ENCODE data around the gene TBX20. TPM values are rescaled to one million over a fixed set of nuclear protein-coding genes. Genes with fewer than 3 reads are reported as not detected.
A peak's percentile ranks its signal among the peaks of the same experiment; 100 is the strongest.
"Not testable (repeated sequence)": the region's sequence is repeated elsewhere in the genome, so short reads cannot be mapped to it uniquely, and the experiment has no call there.

TBX20 gene
- total and polyA plus RNA-seq, 12 donors = 0.13 to 13.5 (median 1.8) TPM; not detected in 3

- TF ChIP-seq, protein P1, sequence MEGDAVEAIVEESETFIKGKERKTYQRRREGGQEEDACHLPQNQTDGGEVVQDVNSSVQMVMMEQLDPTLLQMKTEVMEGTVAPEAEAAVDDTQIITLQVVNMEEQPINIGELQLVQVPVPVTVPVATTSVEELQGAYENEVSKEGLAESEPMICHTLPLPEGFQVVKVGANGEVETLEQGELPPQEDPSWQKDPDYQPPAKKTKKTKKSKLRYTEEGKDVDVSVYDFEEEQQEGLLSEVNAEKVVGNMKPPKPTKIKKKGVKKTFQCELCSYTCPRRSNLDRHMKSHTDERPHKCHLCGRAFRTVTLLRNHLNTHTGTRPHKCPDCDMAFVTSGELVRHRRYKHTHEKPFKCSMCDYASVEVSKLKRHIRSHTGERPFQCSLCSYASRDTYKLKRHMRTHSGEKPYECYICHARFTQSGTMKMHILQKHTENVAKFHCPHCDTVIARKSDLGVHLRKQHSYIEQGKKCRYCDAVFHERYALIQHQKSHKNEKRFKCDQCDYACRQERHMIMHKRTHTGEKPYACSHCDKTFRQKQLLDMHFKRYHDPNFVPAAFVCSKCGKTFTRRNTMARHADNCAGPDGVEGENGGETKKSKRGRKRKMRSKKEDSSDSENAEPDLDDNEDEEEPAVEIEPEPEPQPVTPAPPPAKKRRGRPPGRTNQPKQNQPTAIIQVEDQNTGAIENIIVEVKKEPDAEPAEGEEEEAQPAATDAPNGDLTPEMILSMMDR (IDR thresholded peaks at IDR 0.05) = peak in 2 of 6 experiments; percentile 17 to 36
- H3K27ac ChIP-seq; H3K4me3 ChIP-seq; H3K4me1 ChIP-seq (replicated peaks in 1 of 2); H3K27me3 ChIP-seq; H3K36me3 ChIP-seq (replicated peaks in 1 of 2); DNase-seq; intact Hi-C loops (cut with DNase I); H3K9me3 ChIP-seq (replicated peaks in 1 of 3): not testable (repeated sequence)
- WGBS, 4 donors = 51 to 57% (median 53%) methylated on average over 4 of the region's 4 CpGs
Measured at GRCh38 chr7:35190146-35190773, 63.6 kb downstream of the TBX20 start.

DNA sequence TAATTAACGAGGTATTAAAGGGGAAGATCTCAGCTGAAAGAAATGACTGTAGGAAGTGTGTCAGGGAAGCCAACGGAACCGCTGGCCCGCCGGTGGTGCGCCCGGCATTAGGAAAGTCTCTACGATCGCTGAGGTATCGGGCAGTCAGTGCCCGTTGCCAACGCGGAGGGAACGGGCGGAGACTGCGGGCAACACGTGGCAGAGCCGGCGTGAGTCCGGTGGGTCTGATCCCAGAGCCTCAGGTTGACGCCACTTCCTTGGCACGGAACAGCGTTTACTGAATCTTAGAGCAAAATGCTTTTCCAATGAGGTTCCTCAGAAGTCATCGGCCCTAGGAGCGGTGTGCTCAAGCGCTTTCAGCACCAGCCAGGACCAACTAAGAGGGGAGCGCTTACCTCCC, 67.1 kb downstream of the TBX20 start:
- Histone ChIP-seq H3K4me3 (peak overlapping the region in 1 of 4 donors; percentile 41), H3K27ac (peak overlapping the region in 1 of 5 donors; percentile 23)
- H3K9me3 ChIP-seq (replicated peaks in 1 of 3); intact Hi-C loops (cut with DNase I); H3K27me3 ChIP-seq; H3K36me3 ChIP-seq (replicated peaks in 1 of 2); H3K4me1 ChIP-seq (replicated peaks in 1 of 2): not testable (repeated sequence)
- WGBS, 4 donors = 1 to 7% (median 2%) methylated on average over 22 to 27 of the region's 27 CpGs
- DNase-seq = peak in 3 of 7 donors; percentile 9 to 62 (median 20)

GRCh38 chr7:35185908-35186731, 67.8 kb downstream of the TBX20 start:
- Histone ChIP-seq H3K4me1 (replicated peaks in 1 of 2) (peaks cover 5 to 10% of the 10 kb centered on the region in 2 donors), H3K9me3 (replicated peaks in 1 of 3) (no peaks in the 10 kb centered on the region), H3K4me3 (peak overlapping the region in 2 of 4 donors; percentile 4 to 41), H3K27me3 (peaks cover 4% of the 10 kb centered on the region), H3K36me3 (replicated peaks in 1 of 2) (no peaks in the 10 kb centered on the region), H3K27ac (peak overlapping the region in 1 of 5 donors; percentile 49)
- 0 to 1% (median 1%) methylated on average over 15 to 67 of the region's 67 CpGs for WGBS, 4 donors
- intact Hi-C loops (cut with DNase I) = no loop called here
- DNase-seq = peak in 4 of 7 donors; percentile 1 to 82 (median 30)
- TF ChIP-seq, protein P1 (IDR thresholded peaks at IDR 0.05) = no peak
- TF ChIP-seq POLR2A (IDR thresholded peaks at IDR 0.05) = no peak

DNA sequence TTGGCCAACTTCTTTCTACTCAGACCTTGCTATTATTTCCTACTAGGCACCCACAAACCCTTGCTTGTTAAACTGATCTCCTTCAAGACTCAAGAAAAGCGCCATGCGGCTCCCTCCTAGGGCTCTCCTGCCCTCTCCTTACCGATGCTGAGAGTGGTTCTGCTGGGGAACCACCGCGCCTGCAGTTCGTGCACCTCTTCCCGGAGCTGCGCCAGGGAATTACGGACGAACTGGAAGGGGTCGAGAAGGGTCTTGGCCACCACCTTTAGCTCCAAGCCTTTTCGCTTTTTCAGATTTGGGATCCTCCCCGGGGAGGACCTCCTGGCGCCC, 68.4 kb downstream of the TBX20 start:
- H3K9me3 ChIP-seq (replicated peaks in 1 of 3); H3K4me1 ChIP-seq (replicated peaks in 1 of 2); H3K27me3 ChIP-seq; H3K36me3 ChIP-seq (replicated peaks in 1 of 2); intact Hi-C loops (cut with DNase I); DNase-seq: not testable (repeated sequence)
- WGBS, 4 donors = 2 to 6% (median 3%) methylated on average over 14 of the region's 14 CpGs
- H3K4me3 ChIP-seq = peak overlapping the region in 1 of 4 donors; percentile 41
- H3K27ac ChIP-seq = peak overlapping the region in 1 of 5 donors; percentile 49

DNA sequence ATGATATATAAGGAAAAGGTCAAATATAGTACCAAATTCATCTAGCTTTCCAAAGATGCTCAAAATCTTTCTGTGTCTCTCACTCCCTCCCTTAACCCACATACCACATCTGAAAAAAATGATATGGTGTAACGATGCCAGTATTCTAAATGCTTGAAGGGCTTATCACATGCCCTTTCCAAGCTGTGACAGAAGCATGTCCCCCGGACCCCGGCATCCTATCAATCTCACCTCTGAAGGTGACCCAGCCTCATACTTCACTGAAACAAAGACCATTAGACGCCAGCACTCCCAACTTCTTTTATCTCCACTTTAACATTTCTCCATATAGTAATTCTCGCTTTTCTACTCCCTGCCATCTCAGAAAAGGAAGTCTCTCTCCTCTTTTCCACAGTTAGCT, 68.9 kb downstream of the TBX20 start:
- H3K4me1 ChIP-seq (replicated peaks in 1 of 2); H3K4me3 ChIP-seq; H3K27me3 ChIP-seq; DNase-seq; intact Hi-C loops (cut with DNase I); H3K9me3 ChIP-seq (replicated peaks in 1 of 3); H3K36me3 ChIP-seq (replicated peaks in 1 of 2); H3K27ac ChIP-seq: not testable (repeated sequence)
- 29 to 56% (median 48%) methylated on average over 5 of the region's 5 CpGs for WGBS, 4 donors

DNA sequence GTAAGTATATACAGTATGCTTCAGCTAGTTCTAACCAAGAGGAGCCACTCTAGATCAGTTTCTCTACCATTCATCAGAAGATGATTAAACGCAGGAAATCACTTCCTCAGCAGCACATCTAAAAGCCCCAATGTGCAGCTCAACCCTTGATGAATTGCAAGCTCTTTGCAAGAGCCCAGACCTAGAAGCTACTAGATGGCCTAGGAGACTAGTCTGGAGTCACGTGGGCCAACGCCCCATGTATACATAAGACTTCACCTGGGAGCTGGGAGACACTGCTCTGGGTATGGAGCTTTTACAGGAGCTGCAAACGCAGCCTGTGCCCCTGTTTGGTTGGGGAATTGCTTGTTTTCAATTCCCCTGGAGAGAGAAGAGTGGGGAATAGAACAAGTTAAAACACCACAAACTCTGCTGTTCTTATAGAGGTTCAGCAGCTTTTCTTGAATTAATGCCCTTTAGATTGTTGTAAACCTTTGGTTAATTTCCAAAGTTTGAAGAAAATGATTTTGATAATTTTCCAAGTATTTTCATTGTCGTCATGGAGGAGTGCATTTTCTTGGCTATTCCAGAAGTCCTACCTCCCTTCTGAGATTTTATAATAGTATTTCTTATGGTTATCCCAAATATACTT, 69.9 kb downstream of the TBX20 start:
- H3K4me3 ChIP-seq; H3K36me3 ChIP-seq (replicated peaks in 1 of 2); H3K4me1 ChIP-seq (replicated peaks in 1 of 2); H3K9me3 ChIP-seq (replicated peaks in 1 of 3); H3K27me3 ChIP-seq; DNase-seq; intact Hi-C loops (cut with DNase I); H3K27ac ChIP-seq: not testable (repeated sequence)
- 69 to 79% (median 74%) methylated on average over 4 to 5 of the region's 5 CpGs for WGBS, 4 donors

GRCh38 chr7:35180665-35181064, 73.2 kb downstream of the TBX20 start:
- H3K9me3 ChIP-seq (replicated peaks in 1 of 3); intact Hi-C loops (cut with DNase I); H3K27me3 ChIP-seq; H3K4me3 ChIP-seq; H3K27ac ChIP-seq; H3K4me1 ChIP-seq (replicated peaks in 1 of 2); DNase-seq; H3K36me3 ChIP-seq (replicated peaks in 1 of 2): not testable (repeated sequence)
- WGBS, 4 donors = 77 to 87% (median 82%) methylated on average over 6 of the region's 6 CpGs

- intact Hi-C loops (cut with DNase I); H3K36me3 ChIP-seq (replicated peaks in 1 of 2); H3K4me1 ChIP-seq (replicated peaks in 1 of 2); DNase-seq; H3K4me3 ChIP-seq; H3K27ac ChIP-seq; H3K9me3 ChIP-seq (replicated peaks in 1 of 3); H3K27me3 ChIP-seq: not testable (repeated sequence)
- 41 to 62% (median 53%) methylated on average over 2 of the region's 2 CpGs for WGBS, 4 donors
Measured at GRCh38 chr7:35173176-35173575, 80.7 kb downstream of the TBX20 start.

DNA sequence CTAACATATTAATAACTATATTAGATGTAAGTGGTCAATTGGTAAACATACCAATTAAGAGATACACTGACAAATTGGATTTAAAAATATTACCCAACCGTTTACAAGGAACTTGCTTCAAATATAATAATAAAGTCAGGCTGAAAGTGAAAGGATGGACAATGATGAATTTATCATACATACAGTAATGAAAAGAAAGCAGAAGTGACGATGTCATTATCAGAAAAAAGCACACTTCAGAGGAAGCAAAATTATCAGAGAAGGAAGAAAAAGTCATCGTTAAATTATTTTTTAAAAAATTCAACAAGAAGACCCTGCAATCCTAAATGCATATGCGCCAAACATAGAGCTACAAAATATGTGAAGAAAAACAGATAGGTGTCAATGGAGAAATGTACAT, 81.8 kb downstream of the TBX20 start:
- DNase-seq; H3K27ac ChIP-seq; H3K4me3 ChIP-seq; H3K36me3 ChIP-seq (replicated peaks in 1 of 2); intact Hi-C loops (cut with DNase I); H3K4me1 ChIP-seq (replicated peaks in 1 of 2); H3K9me3 ChIP-seq (replicated peaks in 1 of 3); H3K27me3 ChIP-seq: not testable (repeated sequence)
- WGBS, 4 donors = 61 to 68% (median 65%) methylated on average over 4 of the region's 4 CpGs
